Right renal cortex interstitium (tissue), 3 donors: ENCODE results near the gene LRBA. TPM values are rescaled to one million over a fixed set of nuclear protein-coding genes. Genes with fewer than 3 reads are reported as not detected.
"Not testable (repeated sequence)": the region's sequence is repeated elsewhere in the genome, so short reads cannot be mapped to it uniquely, and the experiment has no call there.

ENCODE experiments used
- DNase-seq, 3 donors: peaks; one replicate each; pipeline ENCODE4 v3.0.0-alpha.2; 2013; ENCODE audit warnings: low read depth in 3 of 3, low spot score in 2 of 3
- polyA plus RNA-seq, 3 donors: library from polyadenylated mRNA; unstranded; fragments of 120-200 nt; gene quantifications; one replicate each; pipeline ENCODE4 v1.2.1, GENCODE V29; 2013; ENCODE audit not compliant: insufficient read length in 3 of 3

LRBA gene
- polyA plus RNA-seq, 3 donors: 73.2 to 74.5 (median 73.8) TPM

DNA sequence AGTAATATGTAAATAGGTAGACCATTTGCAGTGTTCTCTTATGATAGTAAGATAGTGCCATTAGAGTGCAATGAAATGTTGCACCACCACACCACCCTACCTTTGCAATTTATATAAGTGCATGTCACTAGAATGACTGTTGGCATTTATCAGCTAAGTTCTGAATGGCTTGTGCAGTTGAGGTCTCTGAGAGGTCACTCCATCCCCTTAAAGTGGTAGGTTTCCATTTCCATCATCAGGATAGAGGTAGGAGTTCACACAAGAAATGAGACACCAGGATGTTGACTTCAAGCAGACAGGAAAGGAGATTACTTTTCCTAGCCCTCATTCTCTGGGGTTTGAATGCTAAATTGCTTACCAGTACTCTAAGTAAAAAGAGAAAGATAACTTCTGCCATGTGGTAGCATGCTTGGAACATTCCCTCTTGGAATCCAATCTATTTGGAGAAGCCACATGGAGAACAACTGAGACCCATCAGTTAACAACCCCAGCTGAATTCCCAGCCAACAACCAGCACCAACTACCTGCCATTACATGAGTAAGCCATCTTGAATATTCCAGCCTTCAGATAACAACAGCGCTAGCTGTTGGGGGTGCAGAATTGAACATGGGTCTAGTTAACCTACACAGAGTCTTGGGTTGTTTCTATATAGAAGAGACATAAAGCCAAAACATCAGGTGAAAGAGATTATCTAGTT lies 6.7 kb upstream of the LRBA start:
- DNase-seq: no peak

DNA sequence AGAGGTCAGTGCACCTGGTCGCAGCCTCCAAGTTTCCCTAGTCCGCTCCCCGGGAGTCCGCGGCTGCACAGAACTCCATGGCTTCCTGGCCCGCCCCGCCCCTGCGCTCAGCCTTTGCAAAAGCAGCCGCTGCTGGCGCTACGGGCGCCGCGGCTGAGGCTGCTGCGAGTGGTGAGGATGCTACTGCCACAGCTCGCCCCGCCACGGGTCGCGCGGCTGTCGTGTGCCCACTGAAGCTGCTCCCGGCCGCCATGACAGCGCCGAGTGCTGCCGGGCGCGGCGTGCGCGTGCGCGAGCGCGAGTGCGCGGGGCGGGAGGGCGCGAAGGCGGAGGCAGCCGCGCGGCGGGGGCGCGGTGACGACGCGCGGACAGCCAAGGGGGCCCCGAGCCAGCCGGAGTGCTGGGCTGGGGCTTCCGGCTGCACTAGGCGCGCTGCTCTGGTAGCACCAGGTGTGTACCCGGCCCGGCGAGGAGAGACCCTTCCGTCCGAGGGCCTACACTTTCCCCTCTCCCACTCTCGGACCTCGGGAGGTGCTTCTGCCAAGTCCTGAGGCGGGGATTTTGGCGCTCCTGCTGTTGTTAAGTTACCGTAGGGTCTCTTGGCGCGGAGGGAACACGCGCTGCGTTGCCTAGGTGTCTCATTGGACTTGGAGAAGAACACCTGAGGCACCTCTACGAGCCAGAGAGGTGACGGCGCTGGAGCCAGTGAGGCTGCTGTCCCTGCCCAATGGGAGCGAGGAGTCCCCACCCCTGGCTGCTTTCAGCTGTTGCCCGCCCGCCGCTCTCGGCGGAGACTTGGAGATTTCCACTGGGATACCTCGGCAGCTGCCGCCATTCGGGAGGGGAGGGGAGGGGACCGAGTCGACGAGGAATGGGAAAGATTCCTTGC lies 619 bp upstream of the LRBA start:
- peak; percentile 66 to 75 (median 73) for DNase-seq

DNA sequence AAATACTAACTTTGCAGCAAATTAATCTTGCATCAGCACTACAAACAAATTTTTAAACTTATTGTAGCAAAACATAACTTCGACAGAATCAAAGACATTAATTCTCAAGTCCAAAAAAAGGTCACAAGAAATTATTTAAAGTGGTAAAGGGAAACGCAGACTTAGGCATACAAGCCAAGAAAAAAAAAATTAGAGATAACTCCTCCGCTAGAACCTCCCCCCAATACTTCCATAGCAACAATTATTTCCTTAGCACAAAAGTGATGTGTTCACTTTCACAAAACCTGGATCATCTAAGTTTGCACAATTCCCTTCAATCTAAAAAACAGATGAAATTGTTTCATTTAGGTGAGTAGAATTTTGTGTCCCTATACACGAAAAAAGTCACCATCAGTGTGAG lies 1.1 kb downstream of the LRBA start:
- DNase-seq: no peak

DNA sequence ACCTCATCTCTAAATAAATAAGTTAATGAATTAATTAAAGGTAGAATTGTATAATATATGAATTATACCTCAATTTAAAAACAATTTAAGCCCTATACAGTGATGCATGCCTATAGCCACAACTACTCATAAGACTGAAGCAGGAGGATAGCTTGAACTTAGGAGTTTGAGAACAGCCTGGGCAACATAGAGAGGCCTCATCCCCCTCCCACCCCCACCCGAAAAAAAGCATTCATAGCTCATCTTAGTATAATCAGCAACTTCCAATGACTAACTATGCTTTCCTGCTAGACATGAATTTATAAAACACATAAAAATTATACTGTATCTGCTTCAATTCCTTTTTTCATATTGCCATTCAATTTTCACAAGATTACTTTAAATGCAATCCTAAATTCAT lies 1.6 kb downstream of the LRBA start:
- DNase-seq: no peak

DNA sequence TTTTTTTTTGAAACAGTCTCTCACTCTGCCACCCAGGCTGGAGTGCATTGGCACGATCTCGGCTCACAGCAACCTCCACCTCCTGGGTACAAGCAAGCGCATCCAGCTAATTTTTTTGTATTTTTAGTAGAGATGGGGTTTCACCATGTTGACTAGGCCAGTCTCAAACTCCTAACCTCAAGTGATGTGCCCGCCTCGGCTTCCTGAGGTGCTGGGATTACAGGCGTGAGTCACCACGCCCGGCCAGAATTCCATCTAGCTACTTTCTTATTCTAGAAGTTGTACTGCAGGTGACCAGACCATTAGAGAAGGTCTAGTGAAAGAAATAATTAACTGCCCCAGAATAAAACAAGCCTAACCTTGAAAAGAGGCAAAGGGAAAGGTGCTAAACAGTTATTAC lies 2.3 kb downstream of the LRBA start:
- DNase-seq: no peak

DNA sequence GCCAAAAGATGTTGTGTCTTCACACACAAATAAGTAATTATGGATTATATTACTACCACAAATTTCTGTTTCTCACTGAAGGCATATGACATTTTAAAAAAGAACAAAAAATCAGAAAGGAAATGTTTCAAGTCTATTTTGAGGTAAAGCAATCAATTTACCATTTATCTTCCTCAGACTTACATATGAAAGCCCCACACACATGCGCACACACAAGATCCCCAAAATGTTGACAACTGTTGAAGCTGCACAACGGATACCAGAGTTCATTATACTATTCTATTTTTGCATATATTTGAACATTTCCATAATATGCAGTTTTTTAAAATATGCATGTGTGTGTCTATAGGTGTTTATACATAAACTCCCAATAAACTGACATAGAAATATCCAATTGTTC lies 2.7 kb downstream of the LRBA start:
- no peak for DNase-seq

DNA sequence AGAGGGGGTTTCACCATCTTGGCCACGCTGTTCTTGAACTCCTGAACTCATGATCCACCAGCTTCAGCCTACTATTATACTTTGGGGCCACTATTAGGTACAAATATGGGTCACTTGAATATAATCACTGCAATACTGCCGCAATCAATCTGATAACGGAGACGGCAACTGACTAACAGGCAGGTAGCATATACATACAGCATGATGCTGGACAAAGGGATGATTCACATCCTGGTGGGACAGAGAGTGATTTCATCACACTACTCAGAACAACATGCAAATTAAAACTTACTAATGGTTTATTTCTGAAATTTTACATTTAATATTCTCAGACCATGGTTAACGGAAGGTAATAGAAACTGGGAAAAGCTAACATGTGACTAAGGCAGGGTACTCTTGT lies 10.9 kb downstream of the LRBA start:
- DNase-seq: no peak

DNA sequence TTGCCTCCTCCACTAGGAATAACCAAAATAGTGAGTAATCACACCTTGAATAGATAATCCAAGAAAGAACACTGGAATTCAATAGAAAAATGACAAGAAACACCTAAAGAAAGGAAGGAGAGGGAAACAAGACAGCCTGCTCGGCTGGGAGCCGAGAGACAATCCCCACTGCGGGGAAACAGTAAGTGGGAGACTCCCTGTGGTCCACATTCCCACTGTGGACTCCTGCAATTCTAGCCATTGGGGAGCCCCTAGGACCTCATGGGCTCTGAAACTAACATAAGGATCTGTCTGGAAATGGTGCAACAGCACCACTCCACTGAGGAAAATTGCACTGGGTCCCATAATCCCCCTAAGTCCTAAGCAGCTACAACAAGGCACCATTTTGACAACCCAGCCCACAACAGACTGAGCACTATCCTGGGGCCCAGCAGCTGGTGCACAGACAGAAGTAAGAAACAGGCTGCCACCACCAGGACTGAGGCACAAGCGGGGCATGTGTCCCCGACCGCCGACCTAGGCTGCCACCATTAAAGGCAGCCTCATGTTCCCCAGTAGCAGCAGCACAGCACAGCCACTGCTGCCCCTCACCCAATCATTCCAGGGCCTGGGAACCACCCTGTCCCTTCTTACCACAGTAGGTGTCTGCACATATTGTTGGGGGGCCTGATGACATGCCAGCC lies 14.2 kb downstream of the LRBA start:
- no peak for DNase-seq

DNA sequence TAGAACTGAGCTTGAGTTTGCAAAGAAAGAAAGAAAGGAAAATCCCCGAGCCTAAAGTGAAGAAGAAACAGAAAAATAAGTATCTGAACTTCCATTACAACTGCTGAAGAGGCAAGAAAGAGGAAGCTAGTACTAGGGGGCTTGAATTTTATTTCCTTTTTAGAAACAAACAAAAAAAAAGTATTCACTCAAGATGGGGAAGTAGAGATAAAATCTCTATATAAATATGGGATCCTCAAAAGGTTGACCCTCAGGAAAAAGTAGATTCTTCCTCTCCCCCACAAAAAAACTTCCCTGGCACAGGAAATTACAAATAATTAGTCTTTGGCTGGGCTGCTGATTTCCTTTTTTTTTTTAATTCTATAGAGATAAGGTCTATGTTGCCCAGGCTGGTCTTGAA lies 16.0 kb downstream of the LRBA start:
- DNase-seq: no peak

DNA sequence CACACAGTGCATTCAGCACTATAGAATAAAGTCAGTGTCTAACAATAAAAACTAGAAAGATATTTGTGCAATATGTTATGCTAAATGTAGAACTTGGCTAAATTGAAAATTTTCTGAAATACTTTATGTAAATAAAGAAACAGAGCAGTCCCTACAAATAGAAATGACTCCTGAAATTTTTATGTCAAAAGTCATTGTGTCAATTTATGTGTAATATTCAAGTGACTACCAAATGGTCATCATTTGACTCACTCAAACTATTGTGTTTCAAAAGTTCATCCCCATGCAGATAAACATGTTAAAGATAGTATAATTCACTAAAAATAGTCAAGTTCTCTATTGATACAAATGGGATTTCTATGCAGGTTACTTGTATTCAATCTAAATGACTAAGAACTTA lies 17.9 kb downstream of the LRBA start:
- no peak for DNase-seq

DNA sequence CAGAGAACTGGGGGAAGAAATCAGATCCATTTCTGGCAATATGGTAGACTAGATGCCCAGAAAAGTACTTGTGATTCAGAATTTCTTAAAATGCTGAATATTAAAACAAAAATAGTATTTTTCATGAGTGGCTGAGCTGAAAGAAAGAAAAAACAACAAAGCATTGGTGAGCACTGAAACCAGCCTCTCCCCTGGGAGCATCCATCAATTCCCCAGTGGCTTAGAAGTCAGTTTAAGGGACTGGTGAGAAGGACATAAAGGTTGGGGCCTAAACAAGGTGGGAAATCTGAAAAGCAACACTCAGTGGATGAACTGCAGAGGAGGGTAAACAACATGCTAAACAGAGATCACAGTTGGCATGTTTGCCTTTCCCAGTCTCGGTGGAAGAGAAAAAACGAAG lies 20.4 kb downstream of the LRBA start:
- DNase-seq: no peak

DNA sequence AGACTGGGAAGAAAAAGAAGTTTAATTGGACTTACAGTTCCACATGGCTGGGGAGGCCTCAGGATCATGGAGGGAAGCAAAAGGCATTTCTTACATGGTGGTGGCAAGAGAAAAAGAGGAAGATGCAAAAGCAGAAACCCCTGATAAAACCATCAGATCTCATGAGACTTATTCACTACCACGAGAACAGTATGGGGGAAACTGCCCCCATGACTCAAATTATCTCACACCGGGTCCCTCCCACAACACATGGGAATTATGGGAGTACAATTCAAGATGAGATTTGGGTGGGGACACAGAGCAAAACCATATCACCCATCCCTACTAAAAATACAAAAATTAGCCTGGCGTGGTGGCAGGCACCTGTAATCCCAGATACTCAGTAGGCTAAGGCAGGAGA lies 21.5 kb downstream of the LRBA start:
- not testable (repeated sequence) for DNase-seq

DNA sequence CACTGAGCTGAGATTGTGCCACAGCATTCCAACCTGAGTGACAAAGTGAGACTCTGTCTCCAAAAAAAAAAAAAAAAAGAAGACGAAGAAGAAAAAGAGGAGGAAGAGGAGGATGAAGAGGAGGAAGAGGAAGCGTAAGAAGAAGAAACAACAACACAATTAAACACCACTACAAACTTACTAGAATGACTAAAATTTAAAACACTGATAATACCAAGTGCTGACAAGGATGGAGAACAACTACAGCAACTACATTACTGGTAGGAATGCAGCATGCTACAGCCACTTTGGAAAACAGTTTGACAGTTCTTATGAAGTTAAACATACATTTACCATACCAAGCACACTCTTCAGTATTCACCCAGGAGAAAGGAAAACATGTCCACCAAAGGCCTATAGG lies 24.1 kb downstream of the LRBA start:
- DNase-seq: no peak

DNA sequence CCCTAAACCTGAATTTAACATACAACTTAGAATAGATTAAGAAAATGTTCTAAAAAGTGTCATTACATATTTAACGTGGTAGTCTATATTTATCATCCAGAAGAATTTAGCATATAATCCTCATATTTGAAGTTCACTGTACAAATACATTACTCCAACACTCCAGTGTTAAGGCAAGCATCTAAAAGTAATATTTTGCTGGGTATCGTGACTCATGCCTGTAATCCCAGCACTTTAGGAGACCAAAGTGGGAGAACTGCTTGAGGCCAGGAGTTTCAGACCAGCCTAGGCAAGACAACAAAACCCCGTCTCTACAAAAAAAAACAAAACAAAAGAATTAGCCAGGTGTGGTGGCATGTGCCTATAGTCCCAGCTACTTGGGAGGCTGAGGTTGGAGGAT lies 24.8 kb downstream of the LRBA start:
- DNase-seq: no peak

DNA sequence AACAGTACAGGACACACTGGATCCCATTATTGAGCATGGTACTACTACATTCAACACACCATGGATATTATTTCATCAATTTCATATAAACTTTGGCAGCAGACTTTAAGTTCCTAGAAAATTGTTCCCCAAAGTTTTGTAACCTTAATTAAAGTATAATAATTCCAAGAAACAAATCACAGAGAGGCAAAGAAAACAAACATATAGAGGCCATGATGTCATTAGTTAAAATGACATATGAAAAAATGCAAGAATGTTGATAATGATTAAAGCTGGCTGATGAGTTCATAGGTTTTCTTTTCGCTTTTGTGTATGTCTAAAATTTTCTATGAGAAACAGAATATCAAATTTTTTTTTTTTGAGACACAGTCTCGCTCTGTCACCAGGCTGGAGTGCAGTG lies 26.8 kb downstream of the LRBA start:
- DNase-seq: no peak

DNA sequence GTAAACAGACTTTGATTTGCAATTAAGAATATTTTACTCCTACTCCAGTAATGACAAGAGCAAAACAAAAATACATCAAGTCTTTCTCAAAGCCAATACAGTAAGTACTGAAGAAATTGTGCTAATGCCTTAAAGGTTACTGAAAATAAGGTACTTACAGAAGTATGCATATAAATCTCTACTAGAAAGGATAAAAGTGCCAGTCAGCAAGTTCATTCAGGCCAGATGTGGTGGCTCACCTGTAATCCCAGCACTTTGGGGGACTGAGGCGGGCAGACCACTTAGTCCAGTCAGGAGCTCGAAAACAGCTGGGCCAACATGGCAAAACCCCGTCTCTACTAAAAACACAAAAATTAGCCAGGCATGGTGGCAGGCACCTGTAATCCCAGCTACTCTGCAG lies 27.9 kb downstream of the LRBA start:
- no peak for DNase-seq

DNA sequence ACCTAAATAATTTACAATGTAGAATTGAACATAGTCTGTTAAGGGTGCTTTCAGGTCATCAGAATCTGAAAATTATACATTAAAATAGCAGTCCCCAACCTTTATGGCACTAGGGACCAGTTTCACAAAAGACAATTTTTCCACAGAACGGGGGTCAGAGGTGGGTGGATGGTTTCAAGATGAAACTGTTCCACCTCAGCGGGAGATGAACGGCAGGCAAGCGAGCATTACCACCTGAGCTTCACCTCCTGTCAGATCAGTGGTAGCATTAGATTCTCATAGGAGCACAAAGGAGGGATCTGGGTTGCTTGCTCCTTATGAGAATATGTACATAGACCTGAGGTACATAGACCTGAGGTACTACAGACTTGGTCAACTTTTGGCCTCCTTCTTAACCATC lies 29.0 kb downstream of the LRBA start:
- no peak for DNase-seq

DNA sequence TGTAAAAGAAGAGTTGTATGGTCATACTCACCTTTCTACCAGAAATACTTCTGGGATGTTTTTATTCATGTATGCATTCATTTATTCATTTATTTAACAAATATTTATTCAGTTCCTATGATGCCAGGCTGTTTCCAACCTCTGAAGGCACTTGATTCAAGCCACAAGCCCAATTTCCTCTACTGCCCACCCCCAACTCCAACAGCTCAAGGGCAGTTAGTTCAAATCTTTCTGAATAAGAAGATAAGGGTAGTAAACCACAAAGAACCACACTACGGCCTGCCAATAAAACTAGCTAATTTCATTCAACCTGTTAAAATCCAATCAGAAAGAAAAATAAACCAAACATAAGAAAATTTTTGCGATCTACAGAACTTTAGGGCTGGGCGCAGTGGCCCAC lies 31.2 kb downstream of the LRBA start:
- no peak for DNase-seq

DNA sequence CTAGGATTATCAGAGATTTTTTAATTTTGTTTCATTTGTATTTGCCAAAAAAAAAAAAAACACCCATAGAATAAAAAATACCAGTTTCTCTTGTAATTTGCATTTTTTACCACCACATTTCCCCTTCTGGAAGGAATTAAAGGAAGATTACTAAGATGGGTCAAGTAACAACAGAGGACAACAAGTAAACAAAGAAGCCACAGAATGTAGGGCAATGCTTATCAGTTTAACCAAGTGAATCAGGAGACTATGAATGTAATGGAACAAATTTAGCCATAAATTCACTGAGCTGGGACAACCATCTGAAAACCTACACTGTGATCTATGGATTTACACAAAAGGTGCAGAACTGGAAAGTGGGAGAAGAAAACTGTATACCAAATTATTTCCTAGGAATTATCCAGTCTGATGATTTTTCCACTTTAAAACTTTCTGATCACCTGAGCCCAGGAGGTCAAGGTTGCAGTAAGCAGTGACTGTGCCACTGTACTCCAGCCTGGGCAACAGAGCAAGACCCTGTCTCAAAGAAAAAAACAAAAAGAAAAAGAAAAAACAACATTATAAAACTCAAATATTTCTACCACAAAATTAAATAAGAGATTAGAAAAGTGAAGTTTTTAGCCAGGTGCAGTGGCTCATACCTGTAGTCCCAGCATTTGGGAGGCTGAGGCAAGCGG lies 32.4 kb downstream of the LRBA start:
- no peak for DNase-seq

DNA sequence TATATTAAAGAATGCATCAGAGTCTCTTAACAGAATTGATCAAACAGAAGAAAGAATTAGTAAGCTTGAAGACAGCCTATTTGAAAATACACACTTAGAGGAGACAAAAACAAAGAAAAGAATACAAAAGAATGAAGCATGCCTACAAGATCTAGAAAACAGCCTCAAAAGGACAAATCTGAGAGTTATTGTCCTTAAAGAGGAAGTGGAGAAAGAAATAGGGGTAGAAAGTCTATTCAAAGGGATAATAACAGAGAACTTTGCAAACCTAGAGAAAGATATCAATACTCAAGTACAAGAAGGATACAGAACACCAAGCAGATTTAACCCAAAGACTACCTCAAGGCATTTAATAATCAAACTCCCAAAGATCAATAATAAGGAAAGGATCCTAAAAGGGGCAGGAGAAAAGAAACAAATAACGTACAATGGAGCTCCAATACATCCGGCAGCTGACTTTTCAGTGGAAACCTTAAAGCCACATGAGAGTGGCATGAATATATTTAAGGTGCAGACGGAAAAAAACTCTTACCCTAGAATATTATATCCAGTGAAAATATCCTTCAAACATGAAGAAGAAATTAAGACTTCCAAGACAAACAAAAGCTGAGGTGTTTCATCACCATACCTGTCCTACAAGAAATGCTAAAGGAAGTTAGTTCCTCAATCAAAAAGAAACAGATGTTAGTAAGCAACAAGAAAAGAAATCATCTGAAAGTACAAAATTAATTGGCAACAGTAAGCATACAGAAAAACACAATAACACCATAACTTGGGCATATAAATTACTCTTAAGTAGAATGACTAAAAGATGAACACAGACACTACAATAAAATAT lies 36.1 kb downstream of the LRBA start:
- no peak for DNase-seq
